ENCODE data around the gene MYT1.

The MYT1 gene

DNA sequence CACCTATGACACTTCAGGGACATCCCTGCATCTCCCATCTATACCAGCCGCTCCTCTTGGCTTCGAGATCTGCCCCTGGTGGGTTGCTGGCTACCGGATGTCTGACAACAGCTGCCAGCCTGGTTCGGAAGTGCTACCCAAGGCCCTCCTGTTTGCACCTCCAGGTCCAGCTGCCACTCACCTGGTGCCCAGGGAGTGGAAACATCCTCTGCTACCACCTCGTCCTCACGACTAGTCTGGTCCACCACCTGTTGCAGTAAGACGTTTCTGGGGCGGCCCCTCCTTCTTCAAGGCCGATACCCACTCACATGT lies 83.0 kb downstream of the MYT1 start:
- no peak for DNase-seq (ENCODE audit: low read depth)

DNA sequence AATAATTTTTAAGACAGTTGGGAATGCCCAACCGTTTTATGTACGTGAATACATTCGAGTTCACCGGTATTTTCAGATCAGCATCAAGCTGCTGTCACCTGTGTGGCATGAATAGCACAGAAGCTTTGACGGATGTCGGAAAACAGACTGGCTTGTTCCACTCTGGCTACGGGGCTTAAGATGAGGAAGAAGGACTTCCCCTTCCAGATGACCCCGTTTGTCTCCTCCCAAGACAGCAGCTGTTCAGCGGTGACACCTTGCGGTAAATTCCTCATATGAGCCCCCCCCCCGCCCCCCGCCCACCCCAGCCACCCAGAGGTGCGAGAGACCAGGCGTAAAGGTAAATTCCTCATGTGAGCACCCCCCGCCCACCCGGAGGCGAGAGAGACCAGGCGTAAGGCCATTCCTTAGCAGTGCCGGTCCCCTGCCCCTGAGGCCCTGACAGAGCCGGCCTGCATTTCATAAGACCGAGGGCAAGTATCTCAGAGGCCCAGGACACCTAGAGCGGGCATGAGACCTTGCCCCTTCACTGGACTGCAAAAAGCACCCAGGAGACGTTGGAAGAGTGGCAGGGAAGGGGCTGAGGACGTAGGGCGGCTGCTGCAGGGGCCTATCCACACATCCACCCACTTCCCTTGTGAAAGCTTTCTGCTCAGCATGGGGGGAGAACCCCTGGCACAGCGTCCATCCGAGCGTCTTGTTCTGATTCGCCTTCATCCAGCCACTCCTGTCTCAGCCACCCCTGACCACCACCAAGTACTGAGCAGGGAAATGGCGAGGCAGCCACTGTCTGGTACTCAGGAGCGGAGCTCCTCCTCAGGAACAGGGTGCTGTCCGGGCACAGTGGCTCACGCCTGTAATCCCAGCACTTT lies 84.0 kb downstream of the MYT1 start:
- no peak for DNase-seq (ENCODE audit: low read depth)

GRCh38 chr20:64250027-64250426 lies 85.8 kb downstream of the MYT1 start:
- DNase-seq (ENCODE audit: low read depth), result no peak

GRCh38 chr20:64253000-64253383 lies 88.7 kb downstream of the MYT1 start:
- DNase-seq (ENCODE audit: low read depth), result no peak

DNA sequence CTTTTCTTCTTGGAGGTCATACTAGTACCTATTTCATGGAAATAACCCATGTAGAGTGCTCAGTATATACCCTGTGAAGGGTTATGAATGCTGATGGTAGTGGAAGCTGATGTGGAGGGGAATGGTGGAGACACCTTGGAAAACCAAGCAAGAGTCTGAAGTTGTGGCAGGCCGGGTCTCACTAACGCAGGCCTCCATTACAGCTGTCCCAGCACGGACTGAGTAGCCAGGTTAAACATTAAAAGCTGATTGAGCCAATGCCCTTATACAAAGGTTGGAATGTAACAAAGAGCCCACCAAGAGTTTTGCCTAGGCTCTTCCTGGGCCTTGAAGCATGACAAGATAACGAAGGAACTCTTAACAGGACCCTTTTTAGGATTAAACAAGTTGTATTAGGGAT lies 89.2 kb downstream of the MYT1 start:
- no peak for DNase-seq (ENCODE audit: low read depth)

GRCh38 chr20:64254156-64254555 lies 89.9 kb downstream of the MYT1 start:
- DNase-seq (ENCODE audit: low read depth), result no peak

- DNase-seq (ENCODE audit: low read depth), result no peak
Observed at GRCh38 chr20:64254571-64255360, 90.5 kb downstream of the MYT1 start.

DNA sequence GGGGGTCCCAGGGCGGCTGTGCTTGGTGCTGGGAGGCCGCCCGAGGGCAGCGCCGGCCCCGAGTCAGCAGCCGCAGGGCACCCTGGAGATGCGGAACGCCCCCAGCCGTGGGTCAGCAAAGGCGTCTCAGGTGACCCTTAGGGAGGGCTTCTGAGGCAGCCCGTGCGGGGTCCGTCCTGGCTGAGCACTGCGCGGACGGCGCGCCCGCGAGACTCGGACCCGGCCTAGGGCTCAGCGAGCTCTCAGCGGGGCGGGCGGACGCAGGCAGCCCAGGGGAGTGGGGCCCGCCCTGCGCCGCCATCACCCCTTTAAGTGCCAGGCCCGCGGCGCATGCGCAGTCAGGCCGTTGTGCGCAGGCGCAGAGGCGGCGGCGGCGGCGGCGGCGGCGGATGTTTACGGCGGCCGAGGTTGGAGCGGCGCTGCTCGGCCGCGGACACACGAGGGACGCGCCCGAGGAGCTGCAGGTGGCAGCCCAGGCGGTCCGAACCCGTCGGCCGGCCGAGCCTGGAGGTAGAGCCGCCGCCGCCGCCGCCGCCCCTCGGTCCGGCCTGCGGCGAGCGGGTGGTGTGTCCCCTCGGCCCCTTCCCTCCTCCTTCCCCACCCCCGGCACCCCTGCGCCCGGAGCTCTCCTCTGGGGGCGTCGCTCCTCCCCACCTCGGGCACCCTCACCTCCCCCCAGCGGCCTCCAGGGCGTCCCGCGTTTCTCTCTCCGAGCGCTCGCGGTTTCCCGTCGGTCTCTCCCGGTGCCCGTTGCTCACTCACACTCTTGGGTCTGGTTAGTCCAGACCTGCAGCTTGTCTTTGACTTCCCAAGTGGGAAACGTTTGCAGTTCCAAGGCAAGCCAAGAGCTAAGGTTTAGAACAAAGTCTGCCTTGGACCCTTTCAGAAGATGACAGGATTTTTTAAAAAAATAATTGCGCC lies 91.4 kb downstream of the MYT1 start, which contains the start of gene PCMTD2:
TSS of gene PCMTD2 (plus strand) at position 388 of the 921 bp plus-strand sequence. CDS start 4,218 bp downstream, outside the sequence.
- peak; percentile 65 for DNase-seq (ENCODE audit: low read depth)

DNA sequence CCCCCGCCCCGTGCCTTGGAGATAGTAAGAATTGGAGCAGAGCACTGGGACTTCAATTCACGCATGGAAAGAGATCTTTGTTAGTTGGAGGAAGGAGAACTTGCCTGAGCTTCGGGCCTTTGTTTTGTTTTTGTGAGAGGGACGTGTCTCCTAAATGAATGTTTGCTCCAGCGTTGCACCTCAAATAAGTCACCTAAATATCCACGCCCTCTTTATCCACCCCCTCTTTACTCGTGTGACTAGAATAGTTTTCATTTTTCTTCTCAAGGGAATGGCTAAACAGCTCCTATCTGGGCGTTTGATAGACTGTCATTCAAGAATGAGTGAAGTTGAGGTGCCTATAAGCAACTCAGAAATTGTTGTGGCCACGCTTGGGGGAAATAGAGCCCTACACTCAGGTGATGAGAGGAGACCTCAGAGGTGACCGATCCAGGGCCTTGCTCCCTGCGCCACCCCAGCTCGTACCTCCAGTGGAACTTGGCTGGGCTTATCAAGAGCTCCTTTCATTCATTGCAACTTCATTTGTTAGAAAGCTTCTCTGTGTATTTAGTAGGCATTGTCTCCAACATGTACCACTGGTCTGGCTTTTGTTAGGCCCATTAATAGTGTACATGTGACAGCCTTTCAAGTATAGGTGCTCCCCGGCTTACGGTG lies 92.2 kb downstream of the MYT1 start:
- no peak for DNase-seq (ENCODE audit: low read depth)

DNA sequence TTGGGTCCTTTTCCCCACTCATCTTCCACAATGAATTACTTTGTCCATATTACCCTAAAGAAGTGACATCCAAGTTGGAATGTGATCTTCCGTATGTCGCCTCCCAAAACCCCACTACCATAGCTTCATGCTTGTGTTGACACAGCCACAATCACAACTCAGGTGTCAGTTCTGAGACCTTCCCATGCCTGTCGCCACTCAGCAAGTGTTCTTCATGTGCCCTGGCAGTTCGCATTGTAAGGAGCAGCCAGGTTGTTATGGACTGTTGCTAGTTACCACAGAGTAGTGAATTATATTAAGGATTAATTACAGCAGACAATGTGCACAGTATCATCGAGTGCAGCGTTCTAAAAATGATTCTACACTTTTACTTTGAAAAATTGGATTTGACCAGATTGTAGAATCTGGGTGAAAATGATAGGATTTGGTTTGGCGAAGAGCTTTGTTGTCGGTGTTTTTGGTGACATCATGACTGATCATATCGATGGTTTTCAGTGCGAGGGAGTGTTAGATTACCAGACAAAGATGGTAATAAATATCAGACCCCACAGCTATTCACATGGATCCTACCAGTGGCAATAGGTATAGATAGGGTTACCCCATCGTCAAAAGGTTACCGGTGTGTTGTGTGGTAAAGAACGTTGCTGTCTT lies 93.0 kb downstream of the MYT1 start:
- DNase-seq (ENCODE audit: low read depth), result no peak

DNA sequence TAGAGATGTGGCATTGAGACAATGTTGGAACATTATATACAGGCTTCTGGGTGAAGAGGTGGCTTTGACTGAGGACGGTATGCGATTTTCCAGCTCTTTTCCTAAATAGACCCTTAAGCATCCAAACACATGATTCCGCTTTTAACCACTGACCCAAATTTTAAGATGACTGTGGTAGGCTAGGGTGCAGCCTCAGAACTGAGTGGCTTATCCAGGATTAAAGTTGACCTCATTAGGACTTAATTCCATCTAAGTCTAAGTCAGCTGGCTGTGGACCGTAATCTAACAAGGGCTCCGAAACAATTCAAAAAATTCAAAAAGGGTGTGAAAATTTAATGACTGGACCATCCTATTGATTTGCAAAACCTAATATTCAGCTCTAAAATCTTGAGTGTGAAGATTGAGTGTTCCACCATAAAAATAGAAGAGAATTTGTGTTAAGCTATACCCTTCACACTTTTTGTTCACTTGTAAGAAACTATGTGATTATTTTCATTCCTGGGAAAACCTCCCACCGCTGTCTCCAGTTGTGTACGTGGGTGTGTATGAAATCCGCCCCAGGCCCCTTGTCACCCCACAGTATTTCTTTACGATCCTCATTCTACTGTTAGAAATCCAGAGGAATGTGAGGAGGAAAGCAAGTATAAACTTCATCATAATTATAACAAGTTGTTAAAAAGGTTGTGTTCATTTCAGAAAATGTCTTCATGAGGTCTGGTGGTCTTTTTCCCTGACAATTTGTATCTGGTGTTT lies 94.0 kb downstream of the MYT1 start:
- no peak for DNase-seq (ENCODE audit: low read depth)

- no peak for DNase-seq (ENCODE audit: low read depth)
Observed at GRCh38 chr20:64260239-64260638, 96.0 kb downstream of the MYT1 start.

DNA sequence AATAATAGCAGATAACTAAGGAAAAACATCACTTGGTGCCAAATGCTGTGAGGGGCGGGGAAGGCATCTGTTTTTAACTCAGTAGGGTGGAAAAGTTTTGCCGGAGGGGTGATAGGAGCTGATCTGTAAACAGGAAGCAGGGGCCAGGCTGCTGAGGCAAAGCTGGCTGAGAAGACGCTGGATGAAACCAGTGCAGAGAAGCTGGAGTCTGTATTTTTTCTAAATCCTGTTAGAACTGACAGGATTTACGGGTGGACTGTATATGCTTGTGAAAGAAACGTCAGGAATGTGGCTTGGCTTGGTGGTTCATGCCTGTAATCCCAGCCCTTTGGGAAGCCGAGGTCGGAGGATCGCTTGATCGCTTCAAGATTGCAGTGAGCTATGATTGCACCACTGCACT lies 96.9 kb downstream of the MYT1 start:
- no peak for DNase-seq (ENCODE audit: low read depth)

DNA sequence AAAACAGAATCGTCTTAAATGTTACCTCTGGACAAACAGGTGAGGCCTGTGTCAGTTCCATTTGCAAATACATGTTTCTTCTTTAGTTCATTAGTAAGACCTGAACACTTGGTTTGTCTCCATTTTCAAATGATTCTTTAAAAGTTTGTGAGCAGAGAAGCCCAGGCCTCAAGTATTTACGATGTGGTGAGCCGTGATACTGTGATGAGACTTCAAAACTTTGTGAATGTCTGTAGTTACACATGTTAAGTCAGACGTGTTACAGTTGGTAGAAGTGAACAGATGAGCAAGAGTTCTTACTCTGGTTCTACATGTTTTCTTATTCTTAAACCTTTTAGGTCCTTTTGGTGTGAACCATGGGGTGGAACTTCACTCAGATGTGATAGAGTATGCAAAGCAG lies 99.8 kb downstream of the MYT1 start:
- DNase-seq (ENCODE audit: low read depth), result no peak

GRCh38 chr20:64265201-64265600 lies 100.9 kb downstream of the MYT1 start:
- DNase-seq (ENCODE audit: low read depth), result no peak

GRCh38 chr20:64266988-64267387 lies 102.7 kb downstream of the MYT1 start:
- no peak for DNase-seq (ENCODE audit: low read depth)

DNA sequence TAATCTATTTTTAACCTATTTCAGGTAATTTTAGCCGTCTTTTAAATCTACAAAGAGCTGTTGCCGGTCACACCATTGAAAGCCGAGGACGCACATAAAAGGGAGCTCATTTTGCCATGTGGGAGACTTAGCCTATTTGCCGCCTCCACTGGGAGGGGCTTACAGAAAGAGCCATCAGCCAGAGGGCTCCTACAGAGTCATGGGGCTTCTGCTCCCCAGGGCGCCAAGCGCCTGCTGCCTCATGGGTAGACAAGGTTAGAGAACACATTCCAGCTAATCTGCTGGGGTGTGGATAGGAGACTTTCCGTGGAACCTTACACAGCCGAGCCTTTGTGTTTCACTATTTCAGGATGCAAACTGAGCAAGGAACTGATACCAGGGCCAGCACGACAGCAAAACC lies 103.9 kb downstream of the MYT1 start:
- no peak for DNase-seq (ENCODE audit: low read depth)

DNA sequence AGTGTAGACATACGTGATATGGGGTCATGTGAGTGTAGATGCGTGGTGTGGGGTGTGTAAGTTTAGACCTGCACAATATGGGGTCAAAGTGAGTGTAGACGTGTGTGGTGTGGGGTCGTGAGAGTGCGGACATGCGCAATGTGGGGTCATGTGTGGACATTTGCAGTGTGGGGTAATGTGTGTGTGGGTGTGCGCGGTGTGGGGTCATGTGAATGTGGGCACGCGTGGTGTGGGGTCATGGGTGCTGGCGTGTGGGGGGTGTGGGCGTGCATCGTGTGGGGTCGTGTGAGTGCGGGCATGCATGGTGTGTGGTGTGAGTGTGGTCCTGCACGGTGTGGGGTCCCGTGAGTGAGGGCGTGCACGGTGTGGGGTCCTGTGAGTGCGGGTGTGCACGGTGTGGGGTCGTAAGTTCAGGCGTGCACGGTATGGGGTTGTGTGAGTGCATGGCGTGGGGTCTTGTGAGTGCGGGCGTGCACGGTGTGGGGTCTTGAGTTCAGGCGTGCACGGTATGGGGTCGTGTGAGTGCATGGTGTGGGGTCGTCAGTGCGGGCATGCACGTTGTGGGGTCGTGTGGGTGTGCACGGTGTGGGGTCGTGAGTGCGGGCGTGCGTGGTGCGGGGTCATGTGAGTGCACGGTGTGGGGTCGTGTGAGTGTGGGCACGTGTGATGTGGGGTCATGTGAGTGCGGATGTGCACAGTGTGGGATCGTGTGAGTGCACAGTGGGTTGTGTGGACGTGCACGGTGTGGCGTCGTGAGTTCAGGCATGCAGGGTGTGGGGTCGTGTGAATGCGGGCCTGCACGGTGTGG lies 105.6 kb downstream of the MYT1 start:
- no peak for DNase-seq (ENCODE audit: low read depth)

DNA sequence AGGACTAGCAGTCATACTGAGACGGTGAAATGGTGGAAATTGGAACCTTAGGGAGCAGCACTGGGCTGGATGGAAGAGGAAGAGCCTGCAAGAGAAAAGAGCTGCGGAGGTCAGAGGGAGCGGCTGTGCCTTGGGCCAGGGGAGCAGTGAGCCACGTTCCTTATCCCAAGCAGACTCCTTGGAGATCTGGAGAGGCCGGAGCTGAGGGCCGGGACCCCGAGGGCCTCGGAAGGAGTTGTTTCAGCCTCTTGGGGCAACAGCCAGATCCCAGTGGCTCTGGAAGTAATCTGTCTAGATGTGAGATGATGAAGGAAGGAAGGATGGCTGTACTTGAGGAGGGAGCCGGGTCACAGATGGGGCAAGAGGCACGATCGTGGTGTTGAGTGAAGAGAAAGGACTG lies 107.4 kb downstream of the MYT1 start:
- DNase-seq (ENCODE audit: low read depth), result no peak

- DNase-seq (ENCODE audit: low read depth), result no peak
Observed at GRCh38 chr20:64273109-64273508, 108.9 kb downstream of the MYT1 start.
